Endothelial cell of umbilical vein (primary cell): Measurements from ENCODE around the gene LARP6. TPM values are rescaled to one million over a fixed set of nuclear protein-coding genes. Genes with fewer than 3 reads are reported as not detected.

Source experiments
- BruUV-seq: library from RNA; stranded (reverse); fragments of 400-500 nt; replicated peaks from 2 replicates; lab custom pipeline; 2021; lab: Mats Ljungman, UMichigan
- CTCF ChIA-PET: fragments of 300-600, 350-600 bp; sonication (Branson Sonifier 250); formaldehyde crosslinking; loops from one replicate; lab custom pipeline; 2021; ENCODE audit warnings: antibody characterized with exemption, inconsistent platforms; lab: Charles Lee
- POLR2A ChIA-PET: fragments of 300-600, 350-600 bp; sonication (Branson Sonifier 250); formaldehyde crosslinking; loops from one replicate; lab custom pipeline; 2021; ENCODE audit warnings: antibody characterized with exemption, inconsistent platforms; lab: Charles Lee
- DNase-seq: peaks from one replicate; pipeline ENCODE4 v3.0.0-alpha.2; 2011; ENCODE audit warnings: low read depth, low spot score
- FAIRE-seq: peaks from 2 replicates; lab custom pipeline; 2011; peaks lifted over from hg19 to GRCh38; lab: Jason Lieb, UNC
- H2AFZ ChIP-seq: 2 replicates; pipeline ENCODE4 v1.6.0; 2012; ENCODE audit warnings: low read depth, low read length, control low read depth, inconsistent platforms
- H3K27ac ChIP-seq: 2 replicates; pipeline ENCODE4 v1.5.1; 2011; ENCODE audit warnings: low read depth, mild to moderate bottlenecking, control low read depth, low read length, moderate library complexity; ENCODE audit not compliant: insufficient read depth
- H3K27me3 ChIP-seq, 2 experiments: 2 replicates each; pipeline versions ENCODE4 v1.6.0 to v1.6.1; 2011; ENCODE audit warnings: low read length in 2 of 2, mixed read lengths in 1 of 2; ENCODE audit not compliant: control insufficient read depth in 2 of 2, insufficient read depth in 2 of 2
- H3K36me3 ChIP-seq, 2 experiments: 2 replicates in 1 of 2; 3 replicates in 1 of 2; pipeline ENCODE4 v1.5.1; 2011; ENCODE audit warnings: low read length in 2 of 2, mild to moderate bottlenecking in 1 of 2, moderate library complexity in 1 of 2; ENCODE audit not compliant: control insufficient read depth in 2 of 2, insufficient read depth in 2 of 2; ENCODE audit errors: extremely low read depth in 1 of 2
- H3K4me1 ChIP-seq: 3 replicates; pipeline ENCODE4 v1.5.1; 2011; ENCODE audit warnings: mild to moderate bottlenecking, low read length; ENCODE audit not compliant: control insufficient read depth, insufficient read depth; ENCODE audit errors: extremely low read depth
- H3K4me2 ChIP-seq: 2 replicates; pipeline ENCODE4 v1.6.1; 2011; ENCODE audit warnings: low read length, control low read depth, mixed read lengths; ENCODE audit not compliant: insufficient read depth
- H3K4me3 ChIP-seq, 3 experiments: fragments of 200-600 bp in 1 of 3; sonication (generic), shearing (Covaris generic) in 1 of 3; replicated peaks in 1 of 3; 2 replicates each; pipeline ENCODE4 v1.5.1; 2011 to 2016; ENCODE audit warnings: control low read depth in 3 of 3, low read length in 3 of 3, mild to moderate bottlenecking in 2 of 3, inconsistent platforms in 1 of 3, low read depth in 1 of 3, moderate library complexity in 1 of 3; ENCODE audit not compliant: insufficient read depth in 1 of 3
- H3K79me2 ChIP-seq: 2 replicates; pipeline ENCODE4 v1.6.0; 2012; ENCODE audit warnings: low read length, inconsistent platforms; ENCODE audit not compliant: control insufficient read depth, insufficient read depth
- H3K9ac ChIP-seq: replicated peaks from 2 replicates; pipeline ENCODE3; 2011; ENCODE audit warnings: low read length, control low read depth; ENCODE audit not compliant: insufficient read depth; ENCODE audit errors: extremely low read depth
- H3K9me1 ChIP-seq: replicated peaks from 3 replicates; pipeline ENCODE4 v1.6.0; 2011; ENCODE audit warnings: mild to moderate bottlenecking, low read length; ENCODE audit not compliant: control insufficient read depth, insufficient read depth; ENCODE audit errors: extremely low read depth
- H3K9me3 ChIP-seq: replicated peaks from 2 replicates; pipeline ENCODE4 v1.5.1; 2012; ENCODE audit warnings: low read length, inconsistent platforms; ENCODE audit not compliant: control insufficient read depth, insufficient read depth
- H4K20me1 ChIP-seq: replicated peaks from 2 replicates; pipeline ENCODE3; 2011; ENCODE audit warnings: mild to moderate bottlenecking, low read length; ENCODE audit not compliant: control insufficient read depth, insufficient read depth; ENCODE audit errors: extremely low read depth
- EZH2 ChIP-seq: IDR thresholded peaks from 2 replicates; pipeline ENCODE4 v1.6.1; 2012; ENCODE audit warnings: borderline replicate concordance, low read depth, mild to moderate bottlenecking, moderate library complexity, low read length, inconsistent platforms; ENCODE audit not compliant: severe bottlenecking
- FOS ChIP-seq: IDR thresholded peaks from 2 replicates; pipeline ENCODE4 v1.6.1; 2011; ENCODE audit warnings: mild to moderate bottlenecking, low read length, moderate library complexity, borderline replicate concordance; ENCODE audit not compliant: insufficient read depth
- GATA2 ChIP-seq: IDR thresholded peaks from 2 replicates; pipeline ENCODE4 v1.7.0; 2011; ENCODE audit warnings: low read depth, mild to moderate bottlenecking, moderate library complexity, mixed read lengths, low read length; ENCODE audit not compliant: insufficient read length, insufficient read depth
- JUN ChIP-seq: IDR thresholded peaks from 2 replicates; pipeline ENCODE4 v1.6.1; 2011; ENCODE audit warnings: borderline replicate concordance, low read depth; ENCODE audit not compliant: insufficient read length, insufficient read depth
- MYC ChIP-seq: IDR thresholded peaks from one replicate; pipeline ENCODE4 v1.6.1; 2011; ENCODE audit warnings: mild to moderate bottlenecking, low read depth, low read length
- POLR2A ChIP-seq: IDR thresholded peaks from 2 replicates; pipeline ENCODE4 v1.6.1; 2012; ENCODE audit warnings: low read depth, mild to moderate bottlenecking, control low read depth, low read length
- POLR2AphosphoS5 ChIP-seq: IDR thresholded peaks from 2 replicates; pipeline ENCODE4 v1.6.1; 2012; ENCODE audit warnings: low read depth, mild to moderate bottlenecking, control low read depth, low read length, moderate library complexity; ENCODE audit not compliant: insufficient read depth
- dilution Hi-C: fragments of 300-500 bp; cut with MboI; formaldehyde crosslinking; loops from one replicate; pipeline ENCODE4 v1.15.0; 2019; ENCODE audit warnings: low sequenced_read_pairs; ENCODE audit not compliant: extremely low pct_ligation_motif_present
- intact Hi-C: fragments of 100-400 bp; cut with micrococcal nuclease; formaldehyde crosslinking; loops from one replicate; pipeline ENCODE4 v1.10.0; 2022
- polyA plus RNA-seq, 4 experiments: library from polyadenylated mRNA; depleted of rRNA in 3 of 4; stranded (reverse) in 3 of 4; unstranded in 1 of 4; fragments of >200 nt; gene quantifications; 2 replicates each; pipeline versions ENCODE4 v1.2.1 to v1.2.3, GENCODE V29; 2011 to 2012; ENCODE audit warnings: missing spikeins in 1 of 4
- total RNA-seq: library from RNA; stranded (reverse); gene quantifications from 2 replicates; pipeline ENCODE4 v1.2.3, GENCODE V29; 2021
- TF ChIP-seq, protein P1 (sequence below): IDR thresholded peaks from 2 replicates; pipeline ENCODE4 v1.6.1; 2011; ENCODE audit not compliant: insufficient read depth, insufficient read length
- TF ChIP-seq, protein P2 (sequence below), 2 donors: IDR thresholded peaks; 1 replicate in 1 of 2; 2 replicates in 1 of 2; pipeline ENCODE4 v1.5.1; 2011; ENCODE audit warnings: low read length in 2 of 2, mild to moderate bottlenecking in 2 of 2, moderate library complexity in 2 of 2, control low read depth in 1 of 2, inconsistent platforms in 1 of 2, low read depth in 1 of 2; ENCODE audit not compliant: insufficient read depth in 1 of 2; ENCODE audit errors: extremely low read depth in 1 of 2

The LARP6 gene
- total and polyA plus RNA-seq, 2 donors (not counting 3 experiments of a cell fraction or from before 2014, with no cell fraction given) = 16.9 to 56.2 TPM

DNA sequence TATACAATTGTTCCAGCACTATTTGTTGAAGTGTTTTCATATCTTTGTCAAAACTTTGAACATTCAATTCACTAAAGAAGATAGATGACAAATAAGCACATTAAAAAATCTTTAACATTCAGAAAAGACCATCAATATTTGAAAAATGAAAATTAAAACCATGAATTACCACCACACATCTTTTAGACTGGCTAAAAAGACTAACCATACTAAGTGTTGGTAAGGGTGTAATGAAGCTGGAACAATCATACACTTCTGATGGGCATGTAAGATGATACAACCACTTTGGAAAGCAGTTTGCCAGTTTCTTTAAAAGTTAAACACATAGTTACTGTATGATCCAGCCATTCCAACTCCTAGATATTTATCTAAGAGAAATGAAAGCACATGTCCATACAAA, 33.7 kb downstream of the LARP6 start:
- Histone ChIP-seq H3K36me3 (no peaks in the 10 kb centered on the region), H3K4me3 (no peak overlapping the region), H3K9me3 (no peaks in the 10 kb centered on the region), H3K79me2 (no peaks in the 10 kb centered on the region), H3K27me3 (no peaks in the 10 kb centered on the region), H2AFZ (no peak overlapping the region), H3K4me2 (no peak overlapping the region), H3K27ac (no peak overlapping the region), H3K9me1 (no peaks in the 10 kb centered on the region), H3K9ac (no peak overlapping the region), H3K4me1 (no peaks in the 10 kb centered on the region), H4K20me1 (no peaks in the 10 kb centered on the region)
- no TSS peak for BruUV-seq
- ChIA-PET POLR2A (no interaction called here), CTCF (no interaction called here)
- no peak for FAIRE-seq
- dilution Hi-C loops = no loop called here
- intact Hi-C loops = no loop called here
- TF ChIP-seq, protein P1, sequence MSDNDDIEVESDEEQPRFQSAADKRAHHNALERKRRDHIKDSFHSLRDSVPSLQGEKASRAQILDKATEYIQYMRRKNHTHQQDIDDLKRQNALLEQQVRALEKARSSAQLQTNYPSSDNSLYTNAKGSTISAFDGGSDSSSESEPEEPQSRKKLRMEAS = no peak
- no peak for TF ChIP-seq MYC
- no peak for TF ChIP-seq EZH2
- no peak for TF ChIP-seq POLR2A
- TF ChIP-seq POLR2AphosphoS5 = no peak
- TF ChIP-seq GATA2 = no peak
- TF ChIP-seq, protein P2, sequence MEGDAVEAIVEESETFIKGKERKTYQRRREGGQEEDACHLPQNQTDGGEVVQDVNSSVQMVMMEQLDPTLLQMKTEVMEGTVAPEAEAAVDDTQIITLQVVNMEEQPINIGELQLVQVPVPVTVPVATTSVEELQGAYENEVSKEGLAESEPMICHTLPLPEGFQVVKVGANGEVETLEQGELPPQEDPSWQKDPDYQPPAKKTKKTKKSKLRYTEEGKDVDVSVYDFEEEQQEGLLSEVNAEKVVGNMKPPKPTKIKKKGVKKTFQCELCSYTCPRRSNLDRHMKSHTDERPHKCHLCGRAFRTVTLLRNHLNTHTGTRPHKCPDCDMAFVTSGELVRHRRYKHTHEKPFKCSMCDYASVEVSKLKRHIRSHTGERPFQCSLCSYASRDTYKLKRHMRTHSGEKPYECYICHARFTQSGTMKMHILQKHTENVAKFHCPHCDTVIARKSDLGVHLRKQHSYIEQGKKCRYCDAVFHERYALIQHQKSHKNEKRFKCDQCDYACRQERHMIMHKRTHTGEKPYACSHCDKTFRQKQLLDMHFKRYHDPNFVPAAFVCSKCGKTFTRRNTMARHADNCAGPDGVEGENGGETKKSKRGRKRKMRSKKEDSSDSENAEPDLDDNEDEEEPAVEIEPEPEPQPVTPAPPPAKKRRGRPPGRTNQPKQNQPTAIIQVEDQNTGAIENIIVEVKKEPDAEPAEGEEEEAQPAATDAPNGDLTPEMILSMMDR (IDR thresholded peaks at IDR 0.05; ENCODE audit: extremely low read depth in 1 of 2, insufficient read depth in 1 of 2, low read depth in 1 of 2, low read length in 2 of 2) = no peak
- TF ChIP-seq FOS = no peak
- no peak for TF ChIP-seq JUN
- DNase-seq = no peak
